Measurements from ENCODE around the gene NRIP1.

NRIP1 gene

GRCh38 chr21:15058854-15059263 lies 5.9 kb downstream of the NRIP1 start:
- Histone ChIP-seq H3K36me3 (ENCODE audit: control insufficient read depth, insufficient read depth, low read length) (no peaks in the 10 kb centered on the region), H3K4me1 (ENCODE audit: control insufficient read depth, insufficient read depth, low read length) (no peaks in the 10 kb centered on the region; the same call in 1 of the 2 replicates), H3K27me3 (ENCODE audit: control insufficient read depth, insufficient read depth, low read length) (no peaks in the 10 kb centered on the region; the same call in 1 of the 2 replicates), H3K9me3 (ENCODE audit: control insufficient read depth, insufficient read depth, low read length) (no peaks in the 10 kb centered on the region), H3K4me3 (ENCODE audit: low read length) (no peak overlapping the region), H3K27ac (ENCODE audit: low read length) (no peak overlapping the region)
- WGBS (ENCODE audit: insufficient coverage, insufficient read length): no CpG with 5 or more reads among the region's 2 CpGs
- no peak for DNase-seq (ENCODE audit: low read depth, low spot score)

GRCh38 chr21:15057285-15057684 lies 7.5 kb downstream of the NRIP1 start:
- no peaks in the 10 kb centered on the region for H3K27me3 ChIP-seq (ENCODE audit: control insufficient read depth, insufficient read depth, low read length)
- DNase-seq (ENCODE audit: low read depth, low spot score): no peak
- H3K27ac ChIP-seq (ENCODE audit: low read length): no peak overlapping the region
- whole genome bisulfite sequencing (ENCODE audit: insufficient coverage, insufficient read length): no CpG with 5 or more reads among the region's 6 CpGs
- no peaks in the 10 kb centered on the region for H3K9me3 ChIP-seq (ENCODE audit: control insufficient read depth, insufficient read depth, low read length)
- H3K4me3 ChIP-seq (ENCODE audit: low read length): no peak overlapping the region
- H3K4me1 ChIP-seq (ENCODE audit: control insufficient read depth, insufficient read depth, low read length): no peaks in the 10 kb centered on the region; the same call in 1 of the 2 replicates
- H3K36me3 ChIP-seq (ENCODE audit: control insufficient read depth, insufficient read depth, low read length): no peaks in the 10 kb centered on the region

- H3K27me3 ChIP-seq (ENCODE audit: control insufficient read depth, insufficient read depth, low read length): no peaks in the 10 kb centered on the region
- no peaks in the 10 kb centered on the region for H3K36me3 ChIP-seq (ENCODE audit: control insufficient read depth, insufficient read depth, low read length)
- H3K9me3 ChIP-seq (ENCODE audit: control insufficient read depth, insufficient read depth, low read length): no peaks in the 10 kb centered on the region
- no CpG with 5 or more reads among the region's 4 CpGs for WGBS (ENCODE audit: insufficient coverage, insufficient read length)
- DNase-seq (ENCODE audit: low read depth, low spot score): no peak
- no peak overlapping the region for H3K4me3 ChIP-seq (ENCODE audit: low read length)
- H3K27ac ChIP-seq (ENCODE audit: low read length): no peak overlapping the region
- no peaks in the 10 kb centered on the region for H3K4me1 ChIP-seq (ENCODE audit: control insufficient read depth, insufficient read depth, low read length)
These were observed 10.1 kb downstream of the NRIP1 start for GRCh38 chr21:15054606-15055239.

- no peak for DNase-seq (ENCODE audit: low read depth, low spot score)
- Histone ChIP-seq H3K36me3 (ENCODE audit: control insufficient read depth, insufficient read depth, low read length) (no peaks in the 10 kb centered on the region), H3K27ac (ENCODE audit: low read length) (no peak overlapping the region), H3K27me3 (ENCODE audit: control insufficient read depth, insufficient read depth, low read length) (no peaks in the 10 kb centered on the region), H3K4me3 (ENCODE audit: low read length) (no peak overlapping the region), H3K9me3 (ENCODE audit: control insufficient read depth, insufficient read depth, low read length) (no peaks in the 10 kb centered on the region), H3K4me1 (ENCODE audit: control insufficient read depth, insufficient read depth, low read length) (no peaks in the 10 kb centered on the region)
- WGBS (ENCODE audit: insufficient coverage, insufficient read length): no CpG with 5 or more reads among the region's 4 CpGs
These were observed 10.7 kb downstream of the NRIP1 start for GRCh38 chr21:15054089-15054488.

GRCh38 chr21:15053500-15053899 lies 11.3 kb downstream of the NRIP1 start:
- Histone ChIP-seq H3K27ac (ENCODE audit: low read length) (no peak overlapping the region), H3K4me3 (ENCODE audit: low read length) (no peak overlapping the region)

GRCh38 chr21:15052459-15052763 lies 12.4 kb downstream of the NRIP1 start:
- DNase-seq (ENCODE audit: low read depth, low spot score): no peak
- H3K27me3 ChIP-seq (ENCODE audit: control insufficient read depth, insufficient read depth, low read length): no peaks in the 10 kb centered on the region
- no CpG with 5 or more reads among the region's 4 CpGs for WGBS (ENCODE audit: insufficient coverage, insufficient read length)
- H3K36me3 ChIP-seq (ENCODE audit: control insufficient read depth, insufficient read depth, low read length): no peaks in the 10 kb centered on the region
- H3K4me3 ChIP-seq (ENCODE audit: low read length): no peak overlapping the region
- H3K4me1 ChIP-seq (ENCODE audit: control insufficient read depth, insufficient read depth, low read length): no peaks in the 10 kb centered on the region
- H3K9me3 ChIP-seq (ENCODE audit: control insufficient read depth, insufficient read depth, low read length): no peaks in the 10 kb centered on the region
- H3K27ac ChIP-seq (ENCODE audit: low read length): no peak overlapping the region

More at GRCh38 chr21:15053500-15053899, 11.3 kb downstream of the NRIP1 start:
- Histone ChIP-seq H3K27me3 (ENCODE audit: control insufficient read depth, insufficient read depth, low read length) (no peaks in the 10 kb centered on the region), H3K36me3 (ENCODE audit: control insufficient read depth, insufficient read depth, low read length) (no peaks in the 10 kb centered on the region), H3K9me3 (ENCODE audit: control insufficient read depth, insufficient read depth, low read length) (no peaks in the 10 kb centered on the region), H3K4me1 (ENCODE audit: control insufficient read depth, insufficient read depth, low read length) (no peaks in the 10 kb centered on the region)
- WGBS (ENCODE audit: insufficient coverage, insufficient read length): no CpG with 5 or more reads among the region's 1 CpG
- DNase-seq (ENCODE audit: low read depth, low spot score): no peak

GRCh38 chr21:15051644-15052458 lies 12.9 kb downstream of the NRIP1 start:
- no peak for DNase-seq (ENCODE audit: low read depth, low spot score)
- no peaks in the 10 kb centered on the region for H3K36me3 ChIP-seq (ENCODE audit: control insufficient read depth, insufficient read depth, low read length)
- WGBS (ENCODE audit: insufficient coverage, insufficient read length): no CpG with 5 or more reads among the region's 9 CpGs
- H3K27ac ChIP-seq (ENCODE audit: low read length): no peak overlapping the region
- H3K27me3 ChIP-seq (ENCODE audit: control insufficient read depth, insufficient read depth, low read length): no peaks in the 10 kb centered on the region
- H3K9me3 ChIP-seq (ENCODE audit: control insufficient read depth, insufficient read depth, low read length): no peaks in the 10 kb centered on the region
- no peak overlapping the region for H3K4me3 ChIP-seq (ENCODE audit: low read length)
- no peaks in the 10 kb centered on the region for H3K4me1 ChIP-seq (ENCODE audit: control insufficient read depth, insufficient read depth, low read length)

GRCh38 chr21:15050568-15051377 lies 14.0 kb downstream of the NRIP1 start:
- WGBS (ENCODE audit: insufficient coverage, insufficient read length): no CpG with 5 or more reads among the region's 11 CpGs
- Histone ChIP-seq H3K4me3 (ENCODE audit: low read length) (no peak overlapping the region), H3K9me3 (ENCODE audit: control insufficient read depth, insufficient read depth, low read length) (no peaks in the 10 kb centered on the region), H3K4me1 (ENCODE audit: control insufficient read depth, insufficient read depth, low read length) (no peaks in the 10 kb centered on the region), H3K27me3 (ENCODE audit: control insufficient read depth, insufficient read depth, low read length) (no peaks in the 10 kb centered on the region), H3K36me3 (ENCODE audit: control insufficient read depth, insufficient read depth, low read length) (no peaks in the 10 kb centered on the region), H3K27ac (ENCODE audit: low read length) (no peak overlapping the region)
- DNase-seq (ENCODE audit: low read depth, low spot score): no peak

GRCh38 chr21:15045017-15045416 lies 19.8 kb downstream of the NRIP1 start:
- no peaks in the 10 kb centered on the region for H3K9me3 ChIP-seq (ENCODE audit: control insufficient read depth, insufficient read depth, low read length)
- no peaks in the 10 kb centered on the region for H3K27me3 ChIP-seq (ENCODE audit: control insufficient read depth, insufficient read depth, low read length)
- WGBS (ENCODE audit: insufficient coverage, insufficient read length): no CpG with 5 or more reads among the region's 3 CpGs
- no peak overlapping the region for H3K4me3 ChIP-seq (ENCODE audit: low read length)
- no peaks in the 10 kb centered on the region for H3K36me3 ChIP-seq (ENCODE audit: control insufficient read depth, insufficient read depth, low read length)
- DNase-seq (ENCODE audit: low read depth, low spot score): no peak
- H3K27ac ChIP-seq (ENCODE audit: low read length): no peak overlapping the region
- H3K4me1 ChIP-seq (ENCODE audit: control insufficient read depth, insufficient read depth, low read length): no peaks in the 10 kb centered on the region

GRCh38 chr21:15042531-15042930 lies 22.3 kb downstream of the NRIP1 start:
- Histone ChIP-seq H3K36me3 (ENCODE audit: control insufficient read depth, insufficient read depth, low read length) (no peaks in the 10 kb centered on the region), H3K27ac (ENCODE audit: low read length) (no peak overlapping the region), H3K27me3 (ENCODE audit: control insufficient read depth, insufficient read depth, low read length) (no peaks in the 10 kb centered on the region), H3K4me1 (ENCODE audit: control insufficient read depth, insufficient read depth, low read length) (no peaks in the 10 kb centered on the region), H3K9me3 (ENCODE audit: control insufficient read depth, insufficient read depth, low read length) (no peaks in the 10 kb centered on the region), H3K4me3 (ENCODE audit: low read length) (no peak overlapping the region)
- DNase-seq (ENCODE audit: low read depth, low spot score): no peak

Data from iPS DF 6.9 (cell line).